Right lobe of liver (tissue), 4 donors: ENCODE results near the gene FBLIM1.

Experiments
- POLR2A ChIP-seq: fragments of 450-650 bp; IDR thresholded peaks from one replicate; pipeline ENCODE4 v1.6.1; 2017; ENCODE audit warnings: antibody characterized with exemption, mild to moderate bottlenecking
- TF ChIP-seq, protein P1 (sequence below), 4 donors: fragments of 200-600 bp in 3 of 4; fragments of 450-650 bp in 1 of 4; IDR thresholded peaks; one replicate each; pipeline versions ENCODE4 v1.5.1 to v1.8.0; 2016 to 2022; ENCODE audit warnings: antibody characterized with exemption in 4 of 4, mild to moderate bottlenecking in 2 of 4
- donor health status: DM: no; HTN: no; CAD: no.
- donor health status: DM: no; HTN: no; CAD: no.
- donor health status: DM: no; HTN: yes; CAD: no.

DNA sequence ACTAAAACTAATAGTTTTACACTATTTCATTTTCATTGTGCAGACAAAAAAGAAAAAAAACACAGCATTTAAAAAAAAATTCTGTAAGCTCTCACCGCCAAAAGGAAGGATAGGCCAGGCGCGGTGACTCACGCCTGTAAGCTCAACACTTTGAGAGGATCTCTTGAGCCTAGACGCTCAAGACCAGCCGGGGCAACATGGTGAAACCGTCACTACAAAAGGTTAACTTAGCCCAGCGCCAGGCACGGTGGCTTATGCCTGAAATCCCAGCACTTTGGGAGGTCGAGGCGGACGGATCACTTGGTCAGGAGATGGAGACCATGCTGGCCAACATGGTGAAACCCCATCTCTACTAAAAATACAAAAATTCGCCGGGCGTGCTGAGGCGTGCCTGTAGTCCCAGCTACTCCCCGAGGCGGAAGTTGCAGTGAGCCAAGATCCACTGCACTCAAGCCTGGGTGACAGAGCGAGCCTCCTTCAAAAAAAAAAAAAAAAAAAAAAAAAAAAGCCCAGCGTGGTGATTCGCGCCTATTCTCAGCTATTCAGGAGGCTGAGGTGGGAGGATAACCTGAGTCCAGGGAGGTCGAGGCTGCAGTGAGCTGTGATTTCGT, 74.6 kb downstream of the FBLIM1 start:
- TF ChIP-seq, protein P1, sequence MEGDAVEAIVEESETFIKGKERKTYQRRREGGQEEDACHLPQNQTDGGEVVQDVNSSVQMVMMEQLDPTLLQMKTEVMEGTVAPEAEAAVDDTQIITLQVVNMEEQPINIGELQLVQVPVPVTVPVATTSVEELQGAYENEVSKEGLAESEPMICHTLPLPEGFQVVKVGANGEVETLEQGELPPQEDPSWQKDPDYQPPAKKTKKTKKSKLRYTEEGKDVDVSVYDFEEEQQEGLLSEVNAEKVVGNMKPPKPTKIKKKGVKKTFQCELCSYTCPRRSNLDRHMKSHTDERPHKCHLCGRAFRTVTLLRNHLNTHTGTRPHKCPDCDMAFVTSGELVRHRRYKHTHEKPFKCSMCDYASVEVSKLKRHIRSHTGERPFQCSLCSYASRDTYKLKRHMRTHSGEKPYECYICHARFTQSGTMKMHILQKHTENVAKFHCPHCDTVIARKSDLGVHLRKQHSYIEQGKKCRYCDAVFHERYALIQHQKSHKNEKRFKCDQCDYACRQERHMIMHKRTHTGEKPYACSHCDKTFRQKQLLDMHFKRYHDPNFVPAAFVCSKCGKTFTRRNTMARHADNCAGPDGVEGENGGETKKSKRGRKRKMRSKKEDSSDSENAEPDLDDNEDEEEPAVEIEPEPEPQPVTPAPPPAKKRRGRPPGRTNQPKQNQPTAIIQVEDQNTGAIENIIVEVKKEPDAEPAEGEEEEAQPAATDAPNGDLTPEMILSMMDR (IDR thresholded peaks at IDR 0.05), result no peak
- TF ChIP-seq POLR2A, result peak; percentile 32
